Fibroblast of pulmonary artery (primary cell): ENCODE measurements around the gene CLASP1.

Experiments
- DNase-seq: peaks from one replicate; pipeline ENCODE4 v3.0.0-alpha.2; 2010; ENCODE audit warnings: low read depth
- H3K4me3 ChIP-seq: replicated peaks from 2 replicates; pipeline ENCODE4 v1.5.1; 2011; ENCODE audit warnings: low read depth, mild to moderate bottlenecking, control low read depth, low read length, moderate library complexity
- CTCF ChIP-seq: IDR thresholded peaks from 2 replicates; pipeline ENCODE4 v1.5.1; 2011; ENCODE audit warnings: mild to moderate bottlenecking, control low read depth, low read length, inconsistent platforms; ENCODE audit errors: missing control alignments

The CLASP1 gene

GRCh38 chr2:121670181-121670580 is 20.9 kb upstream of the CLASP1 start:
- DNase-seq = no peak
- no peak for TF ChIP-seq CTCF
- H3K4me3 ChIP-seq = no peak overlapping the region

DNA sequence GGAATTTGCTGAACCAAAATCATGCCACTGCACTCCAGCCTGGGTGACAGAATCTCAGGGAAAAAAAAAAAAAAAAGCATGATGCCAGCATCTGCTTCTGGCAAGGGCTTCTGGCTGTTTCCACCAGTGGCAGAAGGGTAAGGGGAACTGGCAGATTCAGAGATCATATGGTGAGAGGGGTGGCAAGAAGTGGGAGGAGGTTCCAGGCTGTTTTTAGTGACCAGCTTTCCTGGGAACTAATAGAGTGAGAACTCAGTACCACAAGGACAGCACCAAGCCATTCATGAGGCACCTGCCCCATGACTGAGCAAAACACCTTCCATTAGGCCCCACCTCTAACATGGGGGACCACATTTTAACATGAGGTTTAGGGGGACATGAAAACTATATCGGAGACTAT is 18.4 kb upstream of the CLASP1 start:
- no peak for DNase-seq
- no peak overlapping the region for H3K4me3 ChIP-seq
- no peak for TF ChIP-seq CTCF

DNA sequence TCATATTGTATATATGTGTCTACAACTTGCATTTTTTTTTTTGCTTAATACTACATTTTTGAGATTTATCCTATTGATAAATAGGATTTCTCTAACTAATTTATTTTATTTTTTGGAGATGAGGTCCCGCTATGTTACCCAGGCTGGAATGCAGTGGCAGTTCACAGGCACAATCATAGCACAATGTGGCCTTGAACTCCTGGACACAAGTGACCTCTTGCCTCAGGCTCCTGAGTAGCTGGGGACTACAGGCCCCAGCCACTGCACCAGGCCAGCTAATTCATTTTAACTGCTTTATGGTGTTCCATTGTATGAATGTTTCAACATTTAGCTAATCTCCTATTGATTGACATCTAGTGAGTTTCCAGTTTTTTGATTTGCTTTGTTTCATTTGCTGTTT is 16.8 kb upstream of the CLASP1 start:
- H3K4me3 ChIP-seq = no peak overlapping the region
- DNase-seq = no peak
- no peak for TF ChIP-seq CTCF

DNA sequence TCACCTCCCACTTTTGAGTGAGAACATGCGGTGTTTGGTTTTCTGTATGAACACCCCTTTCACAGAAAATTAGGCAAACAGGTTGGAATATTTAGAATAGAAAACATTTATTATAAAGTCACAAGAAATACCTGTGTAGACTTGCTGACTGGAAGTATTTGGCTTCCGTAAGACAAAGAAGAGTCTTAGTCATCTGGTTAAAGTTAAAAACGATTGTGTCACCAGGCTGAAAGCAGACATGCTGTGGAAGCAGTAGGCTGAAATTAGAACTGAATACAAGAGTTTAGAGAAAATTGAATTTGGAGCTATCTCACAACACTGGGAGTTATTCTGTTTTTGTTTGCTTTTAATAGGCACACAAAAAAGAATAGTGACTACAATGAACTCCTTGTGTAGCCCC is 16.2 kb upstream of the CLASP1 start:
- TF ChIP-seq CTCF = no peak
- no peak overlapping the region for H3K4me3 ChIP-seq
- no peak for DNase-seq

GRCh38 chr2:121664713-121665112 is 15.5 kb upstream of the CLASP1 start:
- no peak for TF ChIP-seq CTCF
- H3K4me3 ChIP-seq = no peak overlapping the region
- DNase-seq = no peak

GRCh38 chr2:121664086-121664485 is 14.8 kb upstream of the CLASP1 start:
- no peak for DNase-seq
- no peak overlapping the region for H3K4me3 ChIP-seq

DNA sequence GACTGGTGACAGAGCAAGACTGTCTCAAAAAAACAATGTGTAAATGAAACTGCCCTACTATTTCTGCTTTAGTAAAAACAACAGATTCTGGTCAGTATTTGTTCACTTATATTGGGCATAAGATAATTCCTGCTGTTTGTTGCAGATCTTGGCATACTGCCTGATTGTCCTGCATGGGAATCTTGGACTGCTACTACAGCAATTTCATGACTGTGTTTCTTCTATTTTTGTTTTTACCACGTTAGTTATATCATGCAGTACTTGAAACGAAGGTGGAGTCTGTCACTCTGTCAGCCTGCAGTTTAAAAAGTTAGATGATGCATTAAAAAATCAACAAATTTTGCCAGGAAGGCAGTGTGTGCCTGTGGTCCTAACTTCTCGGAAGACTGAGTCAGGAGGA is 14.2 kb upstream of the CLASP1 start:
- DNase-seq = peak; percentile 12

More at GRCh38 chr2:121664086-121664485, 14.8 kb upstream of the CLASP1 start:
- no peak for TF ChIP-seq CTCF

More for the DNA sequence above, 14.2 kb upstream of the CLASP1 start:
- TF ChIP-seq CTCF = no peak
- H3K4me3 ChIP-seq = no peak overlapping the region
